IPS-18a (cell line): Measurements from ENCODE around the gene MEGF10.

Experiments
- H3K27ac ChIP-seq: one replicate; pipeline ENCODE4 v1.5.1; 2013; ENCODE audit warnings: low read length
- H3K27me3 ChIP-seq: one replicate; pipeline ENCODE4 v1.6.1; 2013; ENCODE audit warnings: mild to moderate bottlenecking, low read length; ENCODE audit not compliant: control insufficient read depth, insufficient read depth
- H3K36me3 ChIP-seq: one replicate; pipeline ENCODE4 v1.6.1; 2013; ENCODE audit warnings: low read depth, low read length; ENCODE audit not compliant: control insufficient read depth
- H3K4me1 ChIP-seq: one replicate; pipeline ENCODE4 v1.6.1; 2013; ENCODE audit warnings: low read depth, low read length; ENCODE audit not compliant: control insufficient read depth
- H3K4me3 ChIP-seq: one replicate; pipeline ENCODE4 v1.5.1; 2013; ENCODE audit warnings: low read length
- H3K9ac ChIP-seq: one replicate; pipeline ENCODE4 v1.6.1; 2013; ENCODE audit warnings: mild to moderate bottlenecking, low read length, moderate library complexity
- H3K9me3 ChIP-seq: one replicate; pipeline ENCODE4 v1.6.1; 2013; ENCODE audit warnings: low read depth, low read length; ENCODE audit not compliant: control insufficient read depth

MEGF10 gene

DNA sequence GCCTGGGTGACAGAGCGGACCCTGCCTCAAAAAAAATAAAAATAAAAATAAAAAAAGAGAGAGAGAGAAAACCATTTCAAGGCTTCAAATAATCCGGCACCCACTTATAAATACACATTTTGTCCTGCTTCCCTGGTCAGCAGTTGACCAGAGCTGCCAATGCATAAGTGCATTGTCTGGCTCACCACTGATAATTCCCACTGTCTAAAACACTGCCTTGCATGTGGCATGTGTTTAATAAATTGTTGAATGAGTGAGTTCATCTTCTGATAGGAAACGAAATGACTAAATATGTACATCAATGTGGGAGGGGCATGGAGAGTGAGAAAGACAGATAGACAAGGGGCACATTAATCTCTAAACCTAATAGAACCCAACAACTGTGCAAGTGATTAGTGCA is 42.9 kb downstream of the MEGF10 start:
- H3K9ac ChIP-seq: no peak overlapping the region
- peaks cover 57% of the 10 kb centered on the region for H3K4me1 ChIP-seq
- H3K36me3 ChIP-seq: no peaks in the 10 kb centered on the region
- no peaks in the 10 kb centered on the region for H3K9me3 ChIP-seq
- H3K27me3 ChIP-seq: no peaks in the 10 kb centered on the region
- H3K4me3 ChIP-seq: no peak overlapping the region
- no peak overlapping the region for H3K27ac ChIP-seq

DNA sequence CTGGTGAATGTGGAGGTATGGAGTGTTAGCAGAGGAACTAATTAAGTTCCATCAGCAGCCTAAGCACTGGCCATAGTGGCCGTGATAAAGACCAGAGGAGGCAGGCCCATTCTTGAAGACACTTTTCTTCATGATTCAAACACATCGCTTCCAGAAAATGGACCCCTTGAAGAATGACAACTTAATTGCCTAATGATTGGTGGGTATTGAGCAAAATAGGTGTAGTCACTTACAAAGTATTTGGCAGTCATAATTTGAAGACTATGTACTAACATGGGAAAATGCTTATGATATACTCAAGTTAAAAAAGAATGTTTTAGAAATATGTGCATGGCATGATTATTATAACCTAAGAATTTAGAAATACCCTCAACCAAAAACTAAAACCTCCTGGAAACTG is 44.8 kb downstream of the MEGF10 start:
- no peak overlapping the region for H3K27ac ChIP-seq
- H3K27me3 ChIP-seq: no peaks in the 10 kb centered on the region
- H3K36me3 ChIP-seq: peaks cover 2% of the 10 kb centered on the region
- H3K4me1 ChIP-seq: peaks cover 53% of the 10 kb centered on the region
- H3K4me3 ChIP-seq: no peak overlapping the region
- no peaks in the 10 kb centered on the region for H3K9me3 ChIP-seq
- no peak overlapping the region for H3K9ac ChIP-seq

DNA sequence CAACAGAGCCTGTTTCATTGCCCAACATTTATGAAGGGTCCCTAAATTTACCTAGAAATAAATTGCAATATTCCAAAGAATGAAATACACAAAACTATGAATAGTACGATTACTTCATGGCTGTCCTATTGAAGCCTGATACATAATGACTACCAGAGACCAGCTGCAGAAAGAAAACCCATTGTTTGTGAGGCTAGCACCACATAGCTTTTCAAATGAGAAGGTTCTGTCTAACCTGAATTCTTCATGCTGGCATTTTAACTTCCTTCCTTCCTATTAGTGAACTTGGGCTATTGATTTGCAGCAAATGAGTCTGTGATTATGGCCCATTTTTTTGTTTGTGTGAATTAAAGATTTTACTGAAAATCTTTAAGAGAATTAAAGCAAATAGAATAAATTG is 47.3 kb downstream of the MEGF10 start:
- no peak overlapping the region for H3K4me3 ChIP-seq
- H3K27ac ChIP-seq: no peak overlapping the region
- H3K4me1 ChIP-seq: peaks cover 37% of the 10 kb centered on the region
- no peaks in the 10 kb centered on the region for H3K27me3 ChIP-seq
- no peaks in the 10 kb centered on the region for H3K9me3 ChIP-seq
- peaks cover 8% of the 10 kb centered on the region for H3K36me3 ChIP-seq
- H3K9ac ChIP-seq: no peak overlapping the region

DNA sequence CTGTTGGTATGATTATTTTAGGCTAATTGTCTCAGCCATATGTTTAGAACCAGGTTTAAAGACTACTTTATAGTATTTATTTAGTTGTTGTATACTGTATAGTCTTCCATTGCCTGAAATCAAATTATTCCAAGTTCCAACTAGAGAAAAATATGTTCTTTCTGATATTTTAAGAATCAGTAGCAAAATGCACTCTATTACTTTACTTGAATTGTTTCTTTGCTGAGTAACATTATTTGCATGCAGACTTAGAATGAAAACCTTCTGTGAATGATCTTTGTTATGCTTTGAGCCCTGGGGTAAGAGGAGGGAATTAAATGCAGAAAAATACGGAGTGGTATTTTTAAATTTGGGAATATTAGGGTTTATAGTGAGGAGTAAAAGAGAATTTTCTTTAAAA is 47.9 kb downstream of the MEGF10 start:
- H3K27me3 ChIP-seq: no peaks in the 10 kb centered on the region
- peaks cover 39% of the 10 kb centered on the region for H3K4me1 ChIP-seq
- H3K27ac ChIP-seq: no peak overlapping the region
- H3K9me3 ChIP-seq: no peaks in the 10 kb centered on the region
- no peak overlapping the region for H3K9ac ChIP-seq
- no peak overlapping the region for H3K4me3 ChIP-seq
- H3K36me3 ChIP-seq: peaks cover 8% of the 10 kb centered on the region

DNA sequence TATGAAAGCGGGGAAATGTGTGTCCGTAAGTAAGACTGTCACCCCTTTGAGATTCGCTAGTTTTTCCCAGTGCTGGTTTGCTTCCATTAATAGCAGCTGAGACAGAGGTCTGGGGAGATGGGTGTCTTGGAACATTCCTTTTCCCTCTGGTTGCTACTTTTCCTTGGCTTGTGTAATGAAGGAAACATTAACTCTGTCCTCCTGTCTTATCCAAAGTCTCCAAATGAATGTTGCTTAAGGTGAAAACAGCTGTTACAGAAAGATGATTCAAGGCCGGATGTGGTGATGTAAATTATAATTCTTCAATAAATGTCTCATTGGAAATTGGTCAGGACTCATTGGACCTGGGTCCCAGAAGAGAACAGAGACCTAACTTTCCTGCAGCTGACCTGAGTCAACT is 50.0 kb downstream of the MEGF10 start:
- H3K9ac ChIP-seq: no peak overlapping the region
- H3K36me3 ChIP-seq: peaks cover 8% of the 10 kb centered on the region
- no peak overlapping the region for H3K4me3 ChIP-seq
- H3K4me1 ChIP-seq: peaks cover 31% of the 10 kb centered on the region
- H3K9me3 ChIP-seq: no peaks in the 10 kb centered on the region
- H3K27ac ChIP-seq: no peak overlapping the region
- H3K27me3 ChIP-seq: no peaks in the 10 kb centered on the region

DNA sequence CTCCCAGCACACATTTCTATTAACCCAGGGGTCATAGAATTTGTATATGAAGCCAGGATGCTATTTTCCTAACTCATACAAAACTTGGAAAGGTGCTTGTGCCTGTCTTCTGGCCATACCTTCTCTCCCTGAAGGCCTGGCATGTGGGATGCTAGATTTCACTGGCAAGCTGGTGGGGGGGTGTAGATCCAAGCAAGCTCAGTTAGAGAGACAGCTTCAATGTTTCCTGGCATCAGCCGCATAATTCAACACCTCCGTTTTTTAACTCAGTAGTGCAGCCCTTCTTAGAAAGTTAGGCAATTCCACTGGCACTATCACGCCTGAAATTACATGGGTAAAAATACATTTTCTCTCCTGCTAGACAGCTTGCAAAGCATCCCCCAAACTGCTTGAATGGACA is 51.8 kb downstream of the MEGF10 start:
- Histone ChIP-seq H3K36me3 (peaks cover 8% of the 10 kb centered on the region), H3K9me3 (no peaks in the 10 kb centered on the region), H3K4me3 (no peak overlapping the region), H3K9ac (no peak overlapping the region), H3K27ac (no peak overlapping the region), H3K4me1 (peaks cover 28% of the 10 kb centered on the region), H3K27me3 (no peaks in the 10 kb centered on the region)

DNA sequence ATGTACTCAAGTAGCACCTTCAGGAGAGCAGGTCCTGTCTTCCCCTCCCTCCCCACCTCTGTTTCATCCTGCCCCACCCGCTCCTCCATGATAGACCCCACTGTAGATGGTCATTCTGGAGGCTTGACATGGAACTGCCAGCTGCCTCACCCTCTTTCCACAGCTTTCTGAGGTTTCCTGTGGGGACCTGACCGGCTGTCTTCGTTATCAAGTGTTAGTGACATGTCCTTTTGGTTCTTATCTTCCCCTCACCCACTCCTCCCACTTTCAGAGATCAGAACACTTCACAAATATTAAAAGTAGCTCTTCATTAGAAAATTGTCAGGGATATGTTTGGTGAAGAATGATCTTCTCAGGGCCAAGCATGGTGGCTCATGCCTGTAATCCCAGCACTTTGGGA is 52.7 kb downstream of the MEGF10 start:
- H3K9me3 ChIP-seq: no peaks in the 10 kb centered on the region
- H3K9ac ChIP-seq: no peak overlapping the region
- H3K4me3 ChIP-seq: no peak overlapping the region
- H3K36me3 ChIP-seq: peaks cover 8% of the 10 kb centered on the region
- peaks cover 18% of the 10 kb centered on the region for H3K4me1 ChIP-seq
- H3K27ac ChIP-seq: no peak overlapping the region
- no peaks in the 10 kb centered on the region for H3K27me3 ChIP-seq

DNA sequence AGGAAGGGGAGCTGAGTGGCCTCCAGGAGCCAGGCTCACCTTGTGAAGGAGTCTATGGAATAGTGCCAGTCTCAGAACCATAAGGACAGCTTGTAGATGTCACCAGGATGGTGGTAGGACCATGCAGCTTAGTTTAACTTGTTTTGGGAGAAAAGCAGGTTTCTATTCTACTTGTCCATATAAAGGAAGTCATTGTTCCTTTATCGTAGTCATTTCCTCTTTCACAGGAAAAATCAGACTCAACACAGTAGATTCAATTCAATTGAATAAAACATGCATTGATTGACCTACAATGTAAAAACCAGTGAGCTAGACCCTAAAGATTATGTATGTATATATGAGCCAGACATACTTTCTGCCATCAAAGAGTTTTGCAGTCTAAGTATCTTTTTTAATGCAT is 53.3 kb downstream of the MEGF10 start:
- H3K9ac ChIP-seq: no peak overlapping the region
- H3K27me3 ChIP-seq: no peaks in the 10 kb centered on the region
- peaks cover 8% of the 10 kb centered on the region for H3K36me3 ChIP-seq
- no peaks in the 10 kb centered on the region for H3K9me3 ChIP-seq
- no peak overlapping the region for H3K27ac ChIP-seq
- H3K4me1 ChIP-seq: peaks cover 13% of the 10 kb centered on the region
- no peak overlapping the region for H3K4me3 ChIP-seq

DNA sequence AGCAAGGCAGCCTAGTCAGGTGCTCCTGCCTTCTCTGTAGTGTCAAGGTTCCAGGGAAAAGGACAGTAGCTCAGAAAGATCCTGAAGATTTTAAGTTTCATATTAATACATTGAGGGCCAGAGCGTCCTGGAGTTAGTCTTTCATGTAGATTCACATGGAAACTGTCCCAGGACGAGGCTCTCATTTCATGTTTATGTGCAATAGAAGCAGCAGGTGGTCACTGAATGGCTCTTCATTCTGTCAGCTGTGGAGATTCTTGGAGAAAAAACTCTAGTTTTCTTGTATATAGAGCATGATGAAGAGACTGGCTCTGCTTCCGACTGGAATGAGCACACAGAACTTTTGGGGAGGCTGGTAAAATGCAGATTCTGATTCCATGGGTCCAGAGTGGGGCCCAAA is 54.3 kb downstream of the MEGF10 start:
- no peak overlapping the region for H3K9ac ChIP-seq
- no peaks in the 10 kb centered on the region for H3K9me3 ChIP-seq
- no peak overlapping the region for H3K27ac ChIP-seq
- H3K27me3 ChIP-seq: no peaks in the 10 kb centered on the region
- peaks cover 8% of the 10 kb centered on the region for H3K36me3 ChIP-seq
- H3K4me1 ChIP-seq: peaks cover 9% of the 10 kb centered on the region
- H3K4me3 ChIP-seq: no peak overlapping the region

DNA sequence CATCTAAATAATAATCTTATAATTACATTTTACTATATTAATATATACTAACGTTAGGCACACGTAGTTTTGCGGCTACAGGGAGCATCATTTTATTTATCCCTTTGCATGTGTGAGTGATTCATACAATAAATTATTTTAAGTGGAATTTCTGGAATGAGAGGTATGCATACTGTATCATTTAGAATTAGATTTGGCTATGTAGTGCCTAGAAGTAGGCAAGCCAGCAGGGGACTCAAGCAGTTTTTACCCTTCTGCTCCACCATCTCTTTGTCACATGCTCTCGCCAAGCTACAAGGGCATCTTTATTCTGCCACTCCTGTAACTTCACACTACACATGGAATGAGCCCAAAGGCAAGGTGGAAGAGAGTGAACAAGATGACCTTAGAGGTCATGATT is 60.8 kb downstream of the MEGF10 start:
- Histone ChIP-seq H3K27ac (no peak overlapping the region), H3K36me3 (no peaks in the 10 kb centered on the region), H3K27me3 (no peaks in the 10 kb centered on the region), H3K9ac (no peak overlapping the region), H3K4me3 (no peak overlapping the region), H3K9me3 (no peaks in the 10 kb centered on the region), H3K4me1 (no peaks in the 10 kb centered on the region)

DNA sequence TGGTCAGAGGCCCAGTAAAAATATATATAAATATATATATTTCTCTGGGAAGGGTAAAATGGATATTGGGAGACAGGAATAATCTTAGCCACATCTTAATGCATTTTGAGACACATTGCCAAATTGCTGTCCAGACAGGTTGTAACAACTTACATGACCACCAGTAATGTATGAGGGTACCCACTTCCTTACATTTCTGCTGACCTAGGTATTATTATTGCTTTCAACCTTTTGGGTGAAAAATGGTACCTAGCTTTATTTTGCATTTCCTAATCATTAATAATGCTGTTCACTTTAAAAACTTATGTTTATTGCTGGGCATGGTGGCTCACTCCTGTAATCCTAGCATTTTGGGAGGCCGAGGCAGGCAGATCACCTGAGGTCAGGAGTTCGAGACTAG is 61.5 kb downstream of the MEGF10 start:
- H3K36me3 ChIP-seq: no peaks in the 10 kb centered on the region
- no peaks in the 10 kb centered on the region for H3K9me3 ChIP-seq
- no peak overlapping the region for H3K27ac ChIP-seq
- H3K9ac ChIP-seq: no peak overlapping the region
- no peak overlapping the region for H3K4me3 ChIP-seq
- no peaks in the 10 kb centered on the region for H3K4me1 ChIP-seq
- no peaks in the 10 kb centered on the region for H3K27me3 ChIP-seq

DNA sequence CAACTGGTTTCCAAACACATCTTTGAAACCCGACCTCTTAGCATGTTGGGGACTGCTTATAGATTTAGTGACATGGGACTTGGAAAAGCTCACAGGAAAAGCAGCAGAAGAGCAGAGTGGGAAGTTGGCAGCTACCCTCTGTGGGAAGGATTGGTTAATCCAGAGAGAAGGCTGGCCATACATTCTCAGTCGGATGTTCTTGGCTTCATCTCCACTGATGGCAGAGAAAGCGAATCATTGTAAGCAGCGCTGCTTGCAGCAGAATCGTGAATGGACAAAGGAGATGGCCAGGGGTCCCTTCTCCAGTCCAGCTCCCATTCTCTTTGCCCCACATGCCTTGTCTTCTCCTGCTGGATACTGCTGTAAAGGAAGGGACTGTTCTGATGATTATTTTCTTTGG is 62.7 kb downstream of the MEGF10 start:
- no peak overlapping the region for H3K4me3 ChIP-seq
- no peak overlapping the region for H3K27ac ChIP-seq
- no peaks in the 10 kb centered on the region for H3K27me3 ChIP-seq
- H3K9me3 ChIP-seq: no peaks in the 10 kb centered on the region
- H3K4me1 ChIP-seq: no peaks in the 10 kb centered on the region
- H3K36me3 ChIP-seq: no peaks in the 10 kb centered on the region
- no peak overlapping the region for H3K9ac ChIP-seq
